ENCODE data around the gene BFSP1. TPM values are rescaled to one million over a fixed set of nuclear protein-coding genes. Genes with fewer than 3 reads are reported as not detected.

BFSP1 gene
- total RNA-seq, 2 donors from 2014 or later = 0.52 to 0.99 TPM

GRCh38 chr20:17522528-17522927 is 8.7 kb downstream of the BFSP1 start:
- H3K27me3 ChIP-seq = no peaks in the 10 kb centered on the region
- DNase-seq = peak in 1 of 4 donors; percentile 3
- H3K4me1 ChIP-seq = no peaks in the 10 kb centered on the region
- intact Hi-C loops (cut with DNase I) = no loop called here
- H3K4me3 ChIP-seq = no peak overlapping the region
- WGBS, 2 donors = 68 to 78% methylated on average over 3 of the region's 3 CpGs
- H3K9me3 ChIP-seq = no peaks in the 10 kb centered on the region
- H3K36me3 ChIP-seq (replicated peaks in 1 of 2; ENCODE audit: insufficient read depth in 1 of 2, low read depth in 2 of 2) = no peaks in the 10 kb centered on the region
- no peak for TF ChIP-seq CTCF (IDR thresholded peaks at IDR 0.05)
- TF ChIP-seq POLR2A (IDR thresholded peaks at IDR 0.05) = no peak
- H3K27ac ChIP-seq = no peak overlapping the region
- no peak for ATAC-seq

- ATAC-seq (no peak), DNase-seq (no peak)
- intact Hi-C loops (cut with DNase I) = no loop called here
- no peaks in the 10 kb centered on the region for H3K27me3 ChIP-seq
- no peaks in the 10 kb centered on the region for H3K9me3 ChIP-seq
- H3K4me3 ChIP-seq = no peak overlapping the region
- H3K27ac ChIP-seq = no peak overlapping the region
- TF ChIP-seq POLR2A (IDR thresholded peaks at IDR 0.05) (no peak), CTCF (IDR thresholded peaks at IDR 0.05) (no peak)
- no peaks in the 10 kb centered on the region for H3K36me3 ChIP-seq (replicated peaks in 1 of 2; ENCODE audit: insufficient read depth in 1 of 2, low read depth in 2 of 2)
- no peaks in the 10 kb centered on the region for H3K4me1 ChIP-seq
- 46 to 48% methylated on average over 3 of the region's 3 CpGs for WGBS, 2 donors
Measured at GRCh38 chr20:17520583-17520982, 10.6 kb downstream of the BFSP1 start.

GRCh38 chr20:17519606-17520285 is 11.4 kb downstream of the BFSP1 start:
- 79 to 87% methylated on average over 7 of the region's 7 CpGs for WGBS, 2 donors
- Histone ChIP-seq H3K4me3 (no peak overlapping the region), H3K27ac (no peak overlapping the region), H3K36me3 (replicated peaks in 1 of 2; ENCODE audit: insufficient read depth in 1 of 2, low read depth in 2 of 2) (no peaks in the 10 kb centered on the region), H3K27me3 (no peaks in the 10 kb centered on the region), H3K9me3 (no peaks in the 10 kb centered on the region), H3K4me1 (no peaks in the 10 kb centered on the region)
- no peak for TF ChIP-seq POLR2A (IDR thresholded peaks at IDR 0.05)
- TF ChIP-seq CTCF (IDR thresholded peaks at IDR 0.05) = no peak
- DNase-seq (no peak), ATAC-seq (no peak)
- intact Hi-C loops (cut with DNase I) = no loop called here

- intact Hi-C loops (cut with DNase I) = no loop called here
- DNase-seq (peak in 1 of 4 donors; percentile 8), ATAC-seq (no peak)
- 77 to 86% methylated on average over 12 to 14 of the region's 14 CpGs for whole genome bisulfite sequencing, 2 donors
- Histone ChIP-seq H3K27ac (no peak overlapping the region), H3K4me3 (no peak overlapping the region), H3K4me1 (no peaks in the 10 kb centered on the region), H3K27me3 (no peaks in the 10 kb centered on the region), H3K36me3 (replicated peaks in 1 of 2; ENCODE audit: insufficient read depth in 1 of 2, low read depth in 2 of 2) (no peaks in the 10 kb centered on the region), H3K9me3 (no peaks in the 10 kb centered on the region)
- TF ChIP-seq CTCF (IDR thresholded peaks at IDR 0.05) (no peak), POLR2A (IDR thresholded peaks at IDR 0.05) (no peak)
Measured at GRCh38 chr20:17518339-17519052, 12.7 kb downstream of the BFSP1 start.
